H4 (cell line): ENCODE results near the gene PLA2G4D. TPM values are rescaled to one million over a fixed set of nuclear protein-coding genes. Genes with fewer than 3 reads are reported as not detected.

ENCODE experiments used
- DNase-seq: peaks from one replicate; pipeline ENCODE4 v3.0.0-alpha.2; 2015; ENCODE audit warnings: low spot score
- total RNA-seq: library from RNA; depleted of rRNA; stranded (reverse); fragments of >200 nt; shearing (Covaris generic); gene quantifications from 2 replicates; pipeline ENCODE4 v1.2.3, GENCODE V29; 2014

The PLA2G4D gene
- total RNA-seq, 1 experiment from 2014 or later = not detected

- no peak for DNase-seq
Measured at GRCh38 chr15:42072141-42072685, 22.1 kb downstream of the PLA2G4D start.

- DNase-seq = no peak
Measured at GRCh38 chr15:42071717-42072116, 22.6 kb downstream of the PLA2G4D start.

GRCh38 chr15:42070976-42071350 is 23.4 kb downstream of the PLA2G4D start:
- DNase-seq = no peak

GRCh38 chr15:42070279-42070975 is 23.9 kb downstream of the PLA2G4D start:
- no peak for DNase-seq

- no peak for DNase-seq
Measured at GRCh38 chr15:42069496-42070278, 24.7 kb downstream of the PLA2G4D start.

- DNase-seq = no peak
Measured at GRCh38 chr15:42069025-42069424, 25.3 kb downstream of the PLA2G4D start.

GRCh38 chr15:42068601-42069000 is 25.8 kb downstream of the PLA2G4D start:
- no peak for DNase-seq

GRCh38 chr15:42066764-42067415 is 27.5 kb downstream of the PLA2G4D start:
- no peak for DNase-seq

GRCh38 chr15:42065468-42065867 is 28.9 kb downstream of the PLA2G4D start:
- no peak for DNase-seq

GRCh38 chr15:42065033-42065432 is 29.3 kb downstream of the PLA2G4D start:
- DNase-seq = no peak

- no peak for DNase-seq
Measured at GRCh38 chr15:42064271-42064670, 30.1 kb downstream of the PLA2G4D start.

GRCh38 chr15:42063122-42063848 is 31.1 kb downstream of the PLA2G4D start:
- no peak for DNase-seq

- DNase-seq = no peak
Measured at GRCh38 chr15:42062284-42062806, 32.0 kb downstream of the PLA2G4D start.

GRCh38 chr15:42060797-42061196 is 33.6 kb downstream of the PLA2G4D start:
- DNase-seq = no peak

- no peak for DNase-seq
Measured at GRCh38 chr15:42060477-42060763, 33.9 kb downstream of the PLA2G4D start.

GRCh38 chr15:42059661-42060476 is 34.5 kb downstream of the PLA2G4D start:
- peak; percentile 35 for DNase-seq

GRCh38 chr15:42058791-42059190 is 35.6 kb downstream of the PLA2G4D start:
- no peak for DNase-seq

GRCh38 chr15:42057799-42058646 is 36.3 kb downstream of the PLA2G4D start:
- DNase-seq = no peak

- DNase-seq = peak; percentile 87
Measured at GRCh38 chr15:42056934-42057798, 37.2 kb downstream of the PLA2G4D start.
